AG10803 (cell line): ENCODE measurements around the gene APPBP2.
A peak's percentile ranks its signal among the peaks of the same experiment; 100 is the strongest.

Experiments used
- DNase-seq: peaks from one replicate; pipeline ENCODE4 v3.0.0; 2010; ENCODE audit warnings: low read depth
- H3K4me3 ChIP-seq: 2 replicates; pipeline ENCODE4 v1.5.1; 2011; ENCODE audit warnings: mild to moderate bottlenecking, low read length, control low read depth
- CTCF ChIP-seq: conservative IDR thresholded peaks from 2 replicates; pipeline ENCODE4 v1.5.1; 2011; ENCODE audit warnings: mild to moderate bottlenecking, low read length, control low read depth, inconsistent platforms

The APPBP2 gene

GRCh38 chr17:60545465-60546191, 19.6 kb upstream of the APPBP2 start:
- TF ChIP-seq CTCF = no peak
- DNase-seq = no peak

GRCh38 chr17:60542071-60542470, 16.0 kb upstream of the APPBP2 start:
- no peak for DNase-seq
- H3K4me3 ChIP-seq = no peak overlapping the region
- TF ChIP-seq CTCF = no peak

More at GRCh38 chr17:60545465-60546191, 19.6 kb upstream of the APPBP2 start:
- no peak overlapping the region for H3K4me3 ChIP-seq

GRCh38 chr17:60540460-60540859, 14.4 kb upstream of the APPBP2 start:
- TF ChIP-seq CTCF = no peak
- H3K4me3 ChIP-seq = no peak overlapping the region
- no peak for DNase-seq

GRCh38 chr17:60539807-60540206, 13.8 kb upstream of the APPBP2 start:
- no peak for DNase-seq
- TF ChIP-seq CTCF = no peak
- H3K4me3 ChIP-seq = no peak overlapping the region

- no peak for DNase-seq
- no peak for TF ChIP-seq CTCF
- H3K4me3 ChIP-seq = no peak overlapping the region
Observed at GRCh38 chr17:60538726-60539125, 12.7 kb upstream of the APPBP2 start.

GRCh38 chr17:60535382-60536279, 9.6 kb upstream of the APPBP2 start:
- H3K4me3 ChIP-seq = no peak overlapping the region
- no peak for TF ChIP-seq CTCF
- DNase-seq = peak; percentile 65
